GM19468 (cell line): ENCODE measurements around the gene NINL.

Experiments used
- ATAC-seq: cut with Tn5 transposase; IDR thresholded peaks from one replicate; pipeline ENCODE4 v1.9.1; 2021; ENCODE audit warnings: mild to moderate bottlenecking, moderate library complexity, moderate number of reproducible peaks; ENCODE audit not compliant: unreplicated experiment; ENCODE audit errors: extremely low read depth

The NINL gene

GRCh38 chr20:25470045-25470444 is 115.3 kb downstream of the NINL start:
- peak; percentile 38 for ATAC-seq

DNA sequence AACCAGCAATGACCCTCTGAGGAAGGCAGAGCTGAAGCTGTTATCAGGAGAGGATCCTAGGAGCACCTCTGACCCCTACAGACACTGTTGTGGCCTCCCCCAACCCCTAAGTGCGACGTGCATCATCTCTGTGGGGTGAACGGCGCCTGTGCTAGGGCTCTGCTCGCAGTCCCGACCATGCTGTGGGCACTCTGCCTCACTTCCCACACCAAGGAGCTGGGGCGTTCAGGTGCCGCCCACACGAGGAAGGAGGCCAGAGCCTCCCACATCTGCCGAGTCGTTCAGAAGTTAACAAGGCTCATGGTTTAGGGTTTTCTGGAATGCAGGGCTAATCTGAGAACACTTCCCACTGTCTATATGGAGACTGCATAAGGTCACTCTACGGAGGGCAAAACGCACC is 115.8 kb downstream of the NINL start:
- ATAC-seq, result no peak

DNA sequence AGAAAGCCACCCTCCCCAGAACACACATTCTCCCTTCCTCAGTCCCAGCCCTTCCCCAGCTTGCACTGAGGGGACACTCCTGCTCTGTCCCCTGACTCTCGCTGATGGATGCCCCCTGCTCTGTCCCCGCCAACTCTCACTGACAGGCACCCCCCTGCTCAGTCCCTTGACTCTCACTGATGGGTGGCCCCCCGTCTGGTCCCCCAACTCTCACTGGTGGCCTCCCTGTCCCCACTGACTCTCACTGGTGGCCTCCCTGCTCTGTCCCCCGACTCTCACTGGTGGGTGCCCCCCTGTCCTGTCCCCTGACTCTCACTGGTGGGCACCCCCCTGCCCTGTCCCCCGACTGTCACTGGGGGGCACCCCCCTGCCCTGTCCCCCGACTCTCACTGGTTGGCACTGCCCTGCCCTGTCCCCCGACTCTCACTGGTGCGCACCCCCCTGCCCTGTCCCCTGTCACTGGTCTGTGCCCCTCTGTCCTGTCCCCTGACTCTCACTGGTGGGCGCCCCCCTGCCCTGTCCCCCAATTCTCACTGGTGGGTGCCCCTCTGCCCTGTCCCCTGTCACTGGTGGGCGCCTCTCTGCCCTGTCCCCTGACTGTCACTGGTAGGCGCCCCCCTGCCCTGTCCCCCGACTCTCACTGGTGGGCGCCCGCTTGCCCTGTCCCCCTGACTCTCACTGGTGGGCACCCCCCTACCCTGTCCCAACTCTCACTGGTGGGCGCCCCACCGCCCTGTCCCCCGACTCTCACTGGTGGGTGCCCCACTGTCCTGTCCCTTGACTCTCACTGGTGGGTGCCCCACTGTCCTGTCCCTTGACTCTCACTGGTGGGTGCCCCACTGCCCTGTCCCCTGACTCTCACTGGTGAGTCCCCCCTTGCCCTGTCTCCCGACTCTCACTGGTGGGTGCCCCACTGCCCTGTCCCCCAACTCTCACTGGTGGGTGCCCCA is 116.9 kb downstream of the NINL start:
- ATAC-seq, result no peak

- ATAC-seq, result no peak
Measured at GRCh38 chr20:25467441-25467840, 117.9 kb downstream of the NINL start.

DNA sequence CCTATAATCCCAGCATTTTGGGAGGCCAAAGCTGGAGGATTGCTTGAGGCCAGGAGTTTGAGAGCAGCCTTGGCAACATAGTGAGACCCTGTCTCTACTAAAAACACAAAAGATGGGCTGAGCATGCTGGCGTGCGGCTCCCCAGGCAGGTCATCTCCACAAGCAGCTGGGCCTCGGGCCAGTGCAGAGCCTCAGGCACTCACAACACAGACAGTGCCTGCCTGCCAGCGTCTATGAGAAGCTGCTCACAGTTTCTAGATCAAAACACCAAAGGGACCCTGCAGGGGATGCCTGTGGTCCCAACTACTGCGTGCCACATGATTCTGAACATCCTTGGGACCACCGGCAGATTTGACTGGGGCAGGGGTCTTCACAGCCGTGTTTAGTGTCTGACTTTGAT is 118.5 kb downstream of the NINL start:
- ATAC-seq, result no peak

GRCh38 chr20:25465243-25466135 is 119.8 kb downstream of the NINL start:
- ATAC-seq, result no peak

- no peak for ATAC-seq
Measured at GRCh38 chr20:25464501-25465242, 120.7 kb downstream of the NINL start.

DNA sequence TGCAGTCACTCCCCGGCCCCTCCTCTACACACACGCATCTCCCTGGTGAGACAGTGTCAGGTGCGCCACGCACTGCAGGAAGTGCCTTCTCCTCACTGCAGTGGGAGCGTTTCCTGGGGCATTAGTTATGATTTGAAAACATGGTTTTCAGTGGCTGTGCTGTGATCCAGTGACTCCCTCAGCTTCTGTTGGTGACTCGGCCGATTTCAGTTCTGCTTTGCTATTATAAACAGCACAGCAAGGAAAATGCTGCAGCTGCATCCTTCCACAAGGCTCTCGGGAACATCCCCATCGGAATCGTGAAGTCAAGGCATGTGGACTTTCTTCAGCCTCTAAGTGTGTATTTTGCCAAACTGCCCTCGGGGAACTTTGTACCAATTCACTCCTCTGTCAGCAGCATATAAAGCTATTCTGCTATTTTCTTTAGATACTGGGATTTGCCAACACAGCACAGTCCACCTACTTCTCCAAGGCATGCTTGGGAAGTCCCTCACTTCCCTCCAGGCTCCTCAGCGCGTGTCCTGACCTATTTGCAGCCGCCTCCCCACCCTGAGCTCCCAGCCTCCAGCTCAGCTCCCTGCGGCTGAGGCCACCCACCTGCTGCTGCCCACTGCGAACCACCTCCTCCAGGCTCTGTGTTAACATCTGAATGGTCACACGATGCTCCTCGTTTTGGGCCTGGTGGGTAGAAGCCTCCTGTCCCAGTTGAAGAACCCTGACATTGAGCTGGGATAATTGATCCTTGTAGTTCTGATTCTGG is 123.4 kb downstream of the NINL start:
- ATAC-seq, result no peak

DNA sequence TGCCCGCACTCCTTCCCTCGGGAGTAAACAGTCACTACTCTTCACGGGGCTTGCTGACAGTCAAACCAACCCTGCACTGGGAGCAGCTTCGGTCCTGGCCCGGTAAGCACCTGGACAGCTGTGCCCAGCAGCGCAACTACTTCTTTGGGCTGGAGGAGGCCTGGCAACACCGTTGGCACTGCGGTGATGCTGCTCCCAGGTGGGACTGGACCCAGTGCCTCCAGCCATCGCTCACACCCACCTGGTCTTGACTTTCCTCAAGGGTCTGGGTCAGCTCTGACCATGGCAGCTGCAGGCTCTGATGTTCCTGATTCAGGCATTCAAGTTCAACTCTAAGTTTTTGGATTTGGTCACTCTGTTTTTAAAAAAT is 124.1 kb downstream of the NINL start:
- no peak for ATAC-seq

- ATAC-seq, result no peak
Measured at GRCh38 chr20:25460566-25461280, 124.6 kb downstream of the NINL start.

DNA sequence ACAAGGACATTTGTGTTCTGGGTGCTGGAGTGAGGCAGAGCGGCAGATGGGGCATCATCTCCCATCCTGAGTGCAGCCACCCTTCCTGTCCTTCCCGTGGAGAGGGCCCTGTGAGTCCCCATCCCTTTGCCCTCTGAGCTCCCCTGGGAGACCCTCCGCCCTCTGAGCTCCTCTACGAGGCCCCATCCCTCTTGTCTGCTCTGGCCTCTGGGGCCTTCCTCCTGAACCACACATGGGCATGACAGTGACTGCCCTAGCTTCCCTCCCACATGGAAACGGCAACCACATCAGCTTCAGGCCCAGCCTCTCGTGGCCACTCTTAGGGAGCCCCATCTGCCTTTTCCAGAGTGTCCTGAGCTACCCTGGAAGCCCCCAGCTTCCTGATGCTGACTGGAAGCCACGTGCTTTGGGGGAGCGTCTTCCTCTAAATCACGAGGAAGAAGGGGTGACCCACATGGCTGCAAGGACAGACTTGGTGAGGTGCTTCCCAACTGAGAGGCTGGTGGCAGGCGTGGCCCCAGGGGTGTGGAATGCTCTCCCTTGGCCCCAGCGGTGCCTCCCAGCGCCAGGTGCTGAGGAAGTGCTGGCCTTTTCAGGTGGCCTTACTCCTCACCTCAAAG is 125.3 kb downstream of the NINL start:
- no peak for ATAC-seq

GRCh38 chr20:25459111-25459830 is 126.1 kb downstream of the NINL start:
- ATAC-seq, result no peak

DNA sequence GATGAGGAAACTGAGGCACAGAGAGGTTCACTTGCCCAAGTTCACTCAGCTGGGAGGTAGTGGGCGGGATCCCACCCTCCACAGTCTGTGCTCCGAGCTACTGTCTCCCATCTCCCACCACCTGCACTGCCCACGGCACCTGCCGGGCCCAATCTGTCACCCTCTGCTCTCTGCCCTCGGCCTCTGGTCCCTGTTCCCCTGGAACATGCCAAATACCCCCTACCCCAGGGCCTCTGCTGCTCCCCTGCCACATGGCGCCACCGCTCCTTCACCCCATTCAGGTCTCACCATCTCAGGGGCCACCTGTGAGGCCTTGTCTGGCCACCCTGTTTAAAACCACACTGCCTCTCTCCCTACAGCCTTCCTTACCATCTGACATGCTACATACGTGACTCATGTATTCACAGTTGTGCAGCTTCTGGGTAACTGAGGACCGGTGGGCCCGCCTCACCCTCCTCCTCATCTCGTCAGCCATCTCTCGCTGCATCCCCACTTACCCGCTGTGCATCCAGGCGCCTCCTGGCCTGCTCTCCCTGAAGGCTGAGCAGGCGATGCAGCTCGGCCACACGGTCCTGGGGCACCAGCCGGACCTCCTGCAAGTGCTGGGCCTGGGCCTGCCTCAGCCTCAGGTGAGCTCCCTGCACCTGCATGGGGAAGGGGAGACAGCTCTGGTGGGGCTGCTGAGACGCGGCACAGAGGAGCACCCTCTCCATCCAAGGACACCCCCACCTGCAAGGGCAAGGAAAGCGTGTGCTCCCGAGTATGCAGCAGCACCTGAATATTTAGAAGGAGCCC is 127.2 kb downstream of the NINL start:
- ATAC-seq, result no peak

DNA sequence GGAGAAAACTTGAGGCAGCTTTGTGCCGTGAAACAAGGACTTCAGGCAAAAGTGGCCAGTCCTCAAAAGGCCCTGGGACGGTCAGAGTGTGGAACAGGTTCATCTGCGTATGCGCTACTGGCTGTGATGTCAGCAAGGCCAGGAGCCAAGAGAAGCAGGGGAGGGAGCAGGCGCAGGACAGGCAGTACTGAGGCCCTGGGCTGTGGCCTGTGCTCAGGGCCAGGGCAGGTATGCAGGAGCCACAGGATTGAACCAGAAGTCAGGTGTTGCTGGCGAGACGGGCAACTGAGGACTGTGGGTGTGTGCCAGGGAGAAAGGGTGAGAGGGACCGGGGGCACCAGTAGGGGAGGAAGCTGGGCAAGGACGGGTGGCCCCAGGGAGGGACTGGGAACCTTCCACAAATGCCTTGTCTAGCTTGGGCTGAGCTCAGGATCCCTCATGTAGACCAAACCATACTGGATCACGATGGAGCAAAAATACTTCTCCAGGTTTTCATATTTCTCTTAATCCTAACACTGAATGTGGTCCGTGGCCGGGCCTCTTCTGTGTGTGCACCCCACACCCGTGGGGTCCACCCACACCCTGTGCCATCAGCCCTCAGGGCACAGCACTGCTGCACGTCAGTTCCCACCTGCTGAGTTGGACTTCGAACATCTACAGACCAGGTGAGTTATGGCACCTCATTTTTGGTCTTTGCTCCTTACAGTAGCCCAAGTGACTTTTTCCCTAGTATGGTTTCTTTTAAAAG is 131.0 kb downstream of the NINL start:
- no peak for ATAC-seq

GRCh38 chr20:25453035-25453810 is 132.1 kb downstream of the NINL start:
- ATAC-seq, result no peak

DNA sequence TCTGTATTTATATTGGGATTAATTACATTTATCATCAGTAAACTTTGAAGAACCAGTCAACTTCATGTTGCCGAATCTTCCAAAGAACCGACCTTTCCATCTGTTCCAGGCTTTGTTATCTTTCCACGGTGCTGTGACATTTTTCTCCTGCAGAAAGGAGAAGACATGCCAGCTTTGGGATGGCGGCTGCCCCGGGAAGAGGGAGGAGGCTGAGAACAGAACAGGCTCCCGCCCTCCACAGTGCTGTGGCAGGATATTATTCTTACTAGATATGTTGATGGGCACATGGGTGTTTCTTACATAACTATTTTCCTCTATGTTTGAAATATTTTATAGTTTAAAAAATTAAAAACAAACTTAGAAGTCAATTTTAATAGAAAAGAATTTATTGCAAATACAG is 133.0 kb downstream of the NINL start:
- no peak for ATAC-seq
